ENCODE results near the gene MTERF4. TPM values are rescaled to one million over a fixed set of nuclear protein-coding genes. Genes with fewer than 3 reads are reported as not detected.

MTERF4 gene
- total and polyA plus RNA-seq, 2 of the 8 experiments (the other 6 are each of a cell fraction or from before 2014, with no cell fraction given) = 25.9 to 28.5 TPM

GRCh38 chr2:241083091-241083415 lies 19.0 kb downstream of the MTERF4 start:
- POLR2A ChIA-PET (ENCODE audit: partially characterized antibody) = interaction anchor here (1.0 kb wide), 1 partner anchor 20 kb away, joined by 3 read pairs; no protein-coding TSS in a partner anchor
- peaks cover 0 to under 1% (median 0%) of the 10 kb centered on the region in 4 experiments; a peak in 4 of 8 replicates for H3K36me3 ChIP-seq (ENCODE audit: control insufficient read depth in 2 of 4, insufficient read depth in 4 of 4, low read length in 3 of 4)
- no peak overlapping the region for H3K4me3 ChIP-seq (ENCODE audit: extremely low read depth in 1 of 4, insufficient read depth in 2 of 4, low read depth in 3 of 4, low read length in 4 of 4)
- no peaks in the 10 kb centered on the region for H3K4me1 ChIP-seq (replicated peaks in 1 of 4; ENCODE audit: control insufficient read depth in 3 of 4, insufficient read depth in 4 of 4, low read length in 3 of 4)
- no peak overlapping the region for H3K27ac ChIP-seq (ENCODE audit: low read depth, low read length)
- H2BK12ac ChIP-seq (ENCODE audit: low read depth, low read length) = no peak overlapping the region
- no peak overlapping the region for H3K56ac ChIP-seq (replicated peaks; ENCODE audit: insufficient read length, low read depth, low read length)
- H4K91ac ChIP-seq (replicated peaks; ENCODE audit: insufficient read length, low read length) = no peak overlapping the region
- H2AK5ac ChIP-seq (ENCODE audit: low read depth, low read length) = no peak overlapping the region
- H4K20me1 ChIP-seq (replicated peaks in 1 of 2; ENCODE audit: control insufficient read depth in 1 of 2, insufficient read depth in 2 of 2, low read length in 2 of 2) = peaks cover 0 to 2% of the 10 kb centered on the region in 2 experiments
- H3K27me3 ChIP-seq (replicated peaks in 1 of 4; ENCODE audit: control insufficient read depth in 3 of 4, extremely low read depth in 1 of 4, insufficient read depth in 3 of 4, low read length in 3 of 4) = no peaks in the 10 kb centered on the region
- DNase-seq (ENCODE audit: low read depth in 1 of 2, low spot score in 2 of 2) = no peak
- H4K5ac ChIP-seq (ENCODE audit: insufficient read length, low read depth, low read length) = no peak overlapping the region
- FAIRE-seq = no peak
- H3K4ac ChIP-seq (replicated peaks; ENCODE audit: insufficient read length, low read depth, low read length) = no peak overlapping the region
- H3K23me2 ChIP-seq (ENCODE audit: low read depth, low read length) = no peaks in the 10 kb centered on the region
- no peak overlapping the region for H2BK120ac ChIP-seq (replicated peaks; ENCODE audit: low read depth, low read length)
- H3K18ac ChIP-seq (ENCODE audit: extremely low read depth, low read length) = no peak overlapping the region
- WGBS, 2 experiments (ENCODE audit: extremely low coverage in 1 of 2, insufficient coverage in 1 of 2, insufficient read length in 1 of 2, insufficient replicate concordance in 2 of 2, low coverage in 1 of 2, low lambda C conversion rate in 2 of 2, missing lambda C conversion rate in 1 of 2) = 85% methylated on average over 5 of the region's 5 CpGs; no CpG with 5 or more reads in 1 of the 2 experiments
- H3K9me3 ChIP-seq (ENCODE audit: insufficient read depth in 2 of 2, low read depth in 1 of 2, low read length in 1 of 2) = no peaks in the 10 kb centered on the region
- H2BK20ac ChIP-seq (ENCODE audit: low read length) = no peak overlapping the region
- H2AFZ ChIP-seq (ENCODE audit: low read length) = no peak overlapping the region
- H3K4me2 ChIP-seq (ENCODE audit: insufficient read depth in 1 of 2, low read depth in 2 of 2, low read length in 2 of 2) = no peak overlapping the region
- no peak overlapping the region for H2BK5ac ChIP-seq (ENCODE audit: low read depth, low read length)
- H3K79me2 ChIP-seq (ENCODE audit: control insufficient read depth in 1 of 2, insufficient read depth in 2 of 2, low read length in 2 of 2) = no peaks in the 10 kb centered on the region
- no peak overlapping the region for H4K8ac ChIP-seq (ENCODE audit: extremely low read depth, insufficient read depth, low read length)
- H3K23ac ChIP-seq (ENCODE audit: insufficient read length) = no peak overlapping the region
- CTCF ChIA-PET (ENCODE audit: partially characterized antibody) = interaction anchor here (0.7 to 1.3 kb wide), 4 partner anchors 15 to 232 kb away, joined by 3 to 5 read pairs (median 3); no protein-coding TSS in a partner anchor
- H3K14ac ChIP-seq (ENCODE audit: insufficient read length) = no peak overlapping the region
- no peak overlapping the region for H2BK15ac ChIP-seq (ENCODE audit: low read length)
- H3K79me1 ChIP-seq (ENCODE audit: low read depth, low read length) = no peaks in the 10 kb centered on the region
- H3K9ac ChIP-seq (replicated peaks in 1 of 4; ENCODE audit: extremely low read depth in 1 of 4, low read depth in 3 of 4, low read length in 3 of 4) = no peak overlapping the region
- no peak for TF ChIP-seq RBBP5 (IDR thresholded peaks at IDR 0.05; ENCODE audit: borderline replicate concordance, low read depth, low read length)
- no peak for TF ChIP-seq SAP30 (IDR thresholded peaks at IDR 0.05; ENCODE audit: insufficient read depth, insufficient replicate concordance, low read length)
- no peak for TF ChIP-seq EP300 (IDR thresholded peaks at IDR 0.05; ENCODE audit: borderline replicate concordance in 1 of 2, low read depth in 2 of 2, low read length in 2 of 2)
- TF ChIP-seq KDM4A (IDR thresholded peaks at IDR 0.05; ENCODE audit: low read depth, low read length, severe bottlenecking) = no peak
- no peak for TF ChIP-seq RXRA (IDR thresholded peaks at IDR 0.05; ENCODE audit: insufficient read depth, low read depth, low read length)
- no peak for TF ChIP-seq RNF2 (IDR thresholded peaks at IDR 0.05; ENCODE audit: borderline replicate concordance, low read depth, low read length, missing control alignments, poor library complexity, severe bottlenecking)
- no peak for TF ChIP-seq JUN (IDR thresholded peaks at IDR 0.05; ENCODE audit: low read depth, low read length)

All from H1 (cell line).